Activated T-cell treated with anti-CD3 and anti-CD28 coated beads, Interleukin-2, amount 50 U/mL, for 4 hours (primary cell): ENCODE data around the gene TMEM217. TPM values are rescaled to one million over a fixed set of nuclear protein-coding genes. Genes with fewer than 3 reads are reported as not detected.
"Not testable (repeated sequence)": the region's sequence is repeated elsewhere in the genome, so short reads cannot be mapped to it uniquely, and the experiment has no call there.

ENCODE experiments used
- ATAC-seq, 2 donors: fragments of 200-7000 bp; cut with Tn5 transposase; one replicate each; pipeline ENCODE4 v1.10.0; 2021
- DNase-seq: peaks from one replicate; pipeline ENCODE4 v3.0.0-alpha.2; 2020
- H3K27me3 Mint-ChIP-seq: one replicate; pipeline ENCODE4 v1.8.0; 2021; ENCODE audit warnings: low read depth, mixed read lengths
- H3K36me3 Mint-ChIP-seq: one replicate; pipeline ENCODE4 v1.8.0; 2022; ENCODE audit warnings: mixed read lengths; ENCODE audit not compliant: insufficient read depth
- H3K4me1 Mint-ChIP-seq: one replicate; pipeline ENCODE4 v1.8.0; 2021; ENCODE audit warnings: low read depth, mixed read lengths
- H3K4me3 Mint-ChIP-seq: one replicate; pipeline ENCODE4 v1.8.0; 2021; ENCODE audit warnings: mild to moderate bottlenecking, moderate library complexity, mixed read lengths
- H3K9me3 Mint-ChIP-seq: one replicate; pipeline ENCODE4 v1.8.0; 2021; ENCODE audit warnings: mixed read lengths
- total RNA-seq, 3 donors: library from RNA; stranded (reverse); gene quantifications; one replicate each; pipeline ENCODE4 v1.2.1, GENCODE V29; 2021

TMEM217 gene
- total RNA-seq, 3 donors from 2014 or later = 2.3 to 4.2 (median 2.8) TPM

DNA sequence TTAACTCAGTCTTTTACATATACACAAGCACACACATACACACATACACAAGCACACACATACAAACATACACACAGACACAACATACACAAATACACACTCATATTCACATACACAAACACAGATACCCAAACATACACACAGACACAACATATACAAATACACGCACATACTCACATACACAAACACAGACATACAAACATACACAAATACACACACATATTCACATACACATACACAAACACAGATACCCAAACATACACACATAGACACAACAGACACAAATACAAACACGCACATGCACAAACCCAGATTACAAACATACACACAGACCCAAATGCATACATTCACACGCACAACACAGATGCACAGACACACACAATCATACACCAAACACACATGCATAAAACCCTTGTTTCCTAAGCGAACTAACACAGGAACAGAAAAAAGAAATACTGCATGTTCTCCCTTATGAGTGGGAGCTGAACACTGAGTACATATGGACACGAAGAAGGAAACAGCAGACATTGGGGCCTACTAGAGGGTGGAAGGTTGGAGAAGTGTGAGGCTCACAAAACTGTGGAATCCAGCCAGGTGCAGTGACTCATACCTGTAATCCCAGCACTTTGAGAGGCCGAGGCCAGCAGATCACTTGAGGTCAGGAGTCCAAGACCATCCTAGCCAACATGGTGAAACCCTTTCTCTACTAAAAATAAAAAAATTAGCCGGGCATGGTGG is 53.8 kb downstream of the TMEM217 start:
- ATAC-seq (no peak), DNase-seq (no peak)
- Mint-ChIP-seq H3K9me3 (no peaks in the 10 kb centered on the region), H3K27me3 (no peaks in the 10 kb centered on the region), H3K4me1 (peaks cover 64% of the 10 kb centered on the region), H3K4me3 (no peak overlapping the region), H3K36me3 (no peaks in the 10 kb centered on the region)

DNA sequence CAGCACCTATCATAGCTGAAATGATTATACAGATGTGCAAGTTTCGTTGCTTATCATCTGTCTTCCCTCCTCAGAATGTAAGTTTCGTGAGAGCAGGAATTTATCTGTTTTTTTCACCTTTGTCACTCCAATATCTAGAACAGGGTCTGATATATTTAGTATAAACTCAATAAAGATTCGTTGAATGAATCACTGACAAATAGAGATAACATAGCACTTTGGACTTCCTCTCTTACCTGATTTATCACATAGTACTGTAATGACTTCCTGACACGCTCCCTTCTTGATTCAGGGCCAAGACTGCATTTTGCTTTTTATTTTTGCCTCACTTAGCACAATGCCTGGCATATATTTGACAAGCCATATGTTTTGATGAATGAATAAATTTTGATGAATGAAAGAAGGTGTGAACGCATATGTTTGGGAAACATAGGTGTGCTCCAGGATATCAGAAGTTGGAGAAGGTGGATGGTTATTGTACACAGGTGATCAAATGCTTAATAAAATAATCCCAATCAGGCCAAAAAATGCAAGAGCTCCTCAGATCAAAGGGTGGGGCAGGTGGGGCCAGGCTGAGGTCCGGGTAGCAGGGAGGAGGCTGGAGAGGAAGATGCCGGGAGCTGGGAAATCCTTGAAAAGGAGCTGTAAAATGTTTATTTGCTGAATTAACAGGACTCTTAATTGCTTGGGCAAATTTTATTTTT is 55.0 kb downstream of the TMEM217 start:
- DNase-seq = no peak
- peak; percentile 78 for ATAC-seq

DNA sequence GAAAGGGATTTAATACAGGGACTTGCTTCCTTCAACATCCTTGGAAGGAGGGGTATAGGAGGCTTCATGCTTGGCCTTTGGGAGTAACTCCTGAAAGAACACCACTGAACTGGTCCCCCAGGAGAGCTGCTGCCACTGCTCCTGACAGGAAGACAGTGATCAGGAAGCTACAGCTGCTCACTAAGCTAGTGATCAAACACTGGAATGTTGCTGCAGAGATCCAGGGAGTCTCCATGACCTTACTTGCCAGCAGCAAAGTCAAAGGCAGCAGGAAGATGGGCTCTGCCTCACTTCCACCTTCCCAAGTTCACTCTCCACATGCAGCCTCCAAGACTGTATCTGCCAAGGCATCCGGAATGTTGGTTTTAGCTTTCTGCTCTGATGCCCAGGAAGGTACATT is 56.2 kb downstream of the TMEM217 start:
- Mint-ChIP-seq H3K4me1 (peaks cover 44% of the 10 kb centered on the region), H3K36me3 (no peaks in the 10 kb centered on the region), H3K9me3 (no peaks in the 10 kb centered on the region), H3K4me3 (no peak overlapping the region), H3K27me3 (no peaks in the 10 kb centered on the region)
- ATAC-seq = no peak
- no peak for DNase-seq

More for the DNA sequence above, 55.0 kb downstream of the TMEM217 start:
- H3K4me3 Mint-ChIP-seq = peak overlapping the region; percentile 5
- no peaks in the 10 kb centered on the region for H3K9me3 Mint-ChIP-seq
- no peaks in the 10 kb centered on the region for H3K27me3 Mint-ChIP-seq
- H3K36me3 Mint-ChIP-seq = no peaks in the 10 kb centered on the region
- H3K4me1 Mint-ChIP-seq = peaks cover 56% of the 10 kb centered on the region

DNA sequence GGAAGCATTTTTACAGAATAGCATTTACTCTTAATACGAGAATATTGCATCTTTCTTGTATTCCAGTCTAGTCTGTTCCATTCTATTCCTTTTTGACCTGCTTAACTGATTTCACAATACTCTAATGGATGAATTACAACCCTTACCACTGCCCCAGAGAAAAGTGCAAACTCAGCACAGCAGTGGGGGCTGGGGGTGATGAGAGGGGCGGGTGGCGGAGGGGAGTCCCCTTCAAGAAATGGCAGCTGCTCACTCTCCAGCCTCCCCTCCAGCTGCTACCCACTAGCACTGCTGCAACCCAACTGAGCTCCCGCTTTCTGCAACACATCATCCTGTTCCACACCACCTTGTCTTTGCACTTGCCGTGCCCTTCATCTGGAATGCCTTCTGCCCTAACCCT is 57.9 kb downstream of the TMEM217 start:
- Mint-ChIP-seq H3K27me3 (no peaks in the 10 kb centered on the region), H3K4me3 (no peak overlapping the region), H3K4me1 (peaks cover 31% of the 10 kb centered on the region), H3K9me3 (no peaks in the 10 kb centered on the region), H3K36me3 (no peaks in the 10 kb centered on the region)
- ATAC-seq (no peak), DNase-seq (no peak)

DNA sequence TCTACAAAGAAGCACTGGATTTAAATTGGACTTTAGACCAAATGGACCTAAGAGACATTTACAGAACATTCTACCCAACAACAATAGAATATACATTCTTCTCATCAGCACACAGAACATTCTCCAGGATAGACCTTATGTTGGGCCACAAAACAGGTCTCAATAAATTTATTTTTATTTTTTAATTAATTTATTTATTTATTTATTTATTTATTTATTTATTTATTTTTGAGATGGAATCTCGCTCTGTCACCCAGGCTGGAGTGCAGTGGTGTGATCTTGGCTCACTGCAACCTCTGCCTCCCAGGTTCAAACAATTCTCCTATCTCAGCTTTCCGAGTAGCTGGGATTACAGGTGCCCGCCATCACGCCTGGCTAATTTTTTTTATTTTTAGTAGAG is 61.5 kb downstream of the TMEM217 start:
- not testable (repeated sequence) for H3K4me3 Mint-ChIP-seq, H3K9me3 Mint-ChIP-seq, H3K27me3 Mint-ChIP-seq

DNA sequence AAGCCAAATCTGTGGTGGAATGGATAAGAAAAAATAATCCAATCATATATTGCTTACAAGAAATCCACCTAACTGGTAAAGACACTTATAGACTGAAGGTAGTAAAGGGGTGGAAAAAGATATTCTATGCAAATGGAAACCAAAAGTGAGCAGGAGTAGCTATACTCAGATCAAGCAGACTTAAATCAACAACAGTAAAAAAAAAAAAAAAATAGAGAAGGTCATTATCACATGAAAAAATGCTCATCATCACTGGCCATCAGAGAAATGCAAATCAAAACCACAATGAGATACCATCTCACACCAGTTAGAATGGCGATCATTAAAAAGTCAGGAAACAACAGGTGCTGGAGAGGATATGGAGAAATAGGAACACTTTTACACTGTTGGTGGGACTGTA is 63.1 kb downstream of the TMEM217 start:
- not testable (repeated sequence) for H3K4me3 Mint-ChIP-seq

More for the DNA sequence above, 61.5 kb downstream of the TMEM217 start:
- peaks cover 20% of the 10 kb centered on the region for H3K4me1 Mint-ChIP-seq
- ATAC-seq, DNase-seq, H3K36me3 Mint-ChIP-seq: not testable (repeated sequence)

DNA sequence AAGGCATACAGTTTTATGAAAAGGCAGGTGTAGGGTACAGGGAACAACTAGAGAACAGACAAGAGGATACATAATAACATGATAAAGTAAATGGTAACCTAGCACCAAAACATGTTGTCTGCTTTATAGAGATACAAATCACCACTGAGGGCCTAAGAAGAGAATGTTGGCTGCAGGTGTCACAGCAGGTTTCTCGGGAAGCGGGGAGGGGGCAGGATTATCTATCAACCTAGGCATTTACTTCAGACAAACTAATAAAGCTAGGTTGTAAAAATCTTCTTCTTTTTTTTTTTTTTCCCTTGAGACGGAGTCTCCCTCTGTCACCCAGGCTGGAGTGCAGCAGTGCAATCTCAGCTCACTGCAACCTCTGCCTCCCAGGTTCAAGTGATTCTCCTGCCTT is 65.3 kb downstream of the TMEM217 start:
- Mint-ChIP-seq H3K4me1 (peaks cover 36% of the 10 kb centered on the region), H3K4me3 (no peak overlapping the region), H3K9me3 (no peaks in the 10 kb centered on the region), H3K36me3 (no peaks in the 10 kb centered on the region), H3K27me3 (no peaks in the 10 kb centered on the region)
- no peak for DNase-seq
- no peak for ATAC-seq

More for the DNA sequence above, 63.1 kb downstream of the TMEM217 start:
- ATAC-seq, DNase-seq, H3K9me3 Mint-ChIP-seq, H3K27me3 Mint-ChIP-seq, H3K36me3 Mint-ChIP-seq: not testable (repeated sequence)
- H3K4me1 Mint-ChIP-seq = peaks cover 23% of the 10 kb centered on the region

DNA sequence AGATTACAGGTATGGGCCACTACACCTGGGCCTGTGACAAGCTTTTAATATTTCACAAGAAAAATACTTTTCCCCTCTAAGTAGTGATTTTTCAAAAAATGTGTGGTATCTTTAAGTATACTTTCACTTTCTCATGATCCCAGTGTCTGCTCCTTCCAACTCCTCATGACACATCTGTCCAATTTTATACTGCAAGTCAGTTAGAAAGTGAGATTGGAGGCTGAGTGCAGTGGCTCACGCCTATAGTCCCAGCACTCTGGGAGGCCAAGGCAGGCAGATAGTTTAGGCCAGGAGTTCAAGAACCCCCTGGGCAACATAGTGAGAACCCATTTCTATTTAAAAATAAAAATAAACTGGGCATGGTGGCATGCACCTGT is 67.8 kb downstream of the TMEM217 start:
- Mint-ChIP-seq H3K4me1 (peaks cover 58% of the 10 kb centered on the region), H3K36me3 (no peaks in the 10 kb centered on the region), H3K4me3 (no peak overlapping the region), H3K9me3 (no peaks in the 10 kb centered on the region), H3K27me3 (no peaks in the 10 kb centered on the region)
- DNase-seq (no peak), ATAC-seq (peak; percentile 67 to 80)

DNA sequence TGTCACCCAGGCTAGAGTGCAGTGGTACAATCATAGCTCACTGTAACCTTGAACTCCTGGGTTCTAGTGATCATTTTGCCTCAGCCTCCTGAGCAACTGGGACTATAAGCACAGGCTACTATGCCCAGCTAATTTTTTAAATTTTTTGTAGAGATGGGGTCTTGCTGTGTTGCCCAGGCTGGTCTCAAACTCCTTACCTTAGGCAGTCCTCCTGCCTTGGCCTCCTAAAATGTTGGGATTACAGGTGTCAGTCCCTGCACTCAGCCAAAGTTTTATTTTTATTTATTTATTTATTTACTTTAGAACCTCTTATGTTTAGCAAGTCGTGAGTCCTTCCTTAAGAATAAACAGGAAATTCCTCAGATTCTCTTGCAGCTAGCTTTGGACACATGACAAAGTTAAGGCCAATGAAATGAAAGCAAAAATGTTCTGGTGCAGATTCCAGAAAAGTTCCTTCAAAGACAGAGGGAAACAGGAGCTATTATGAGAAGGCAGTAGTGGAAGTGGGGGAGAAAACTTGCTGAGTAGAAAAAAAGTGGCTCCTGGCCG is 68.9 kb downstream of the TMEM217 start:
- no peak for DNase-seq
- H3K27me3 Mint-ChIP-seq = no peaks in the 10 kb centered on the region
- peaks cover 54% of the 10 kb centered on the region for H3K4me1 Mint-ChIP-seq
- no peak overlapping the region for H3K4me3 Mint-ChIP-seq
- H3K9me3 Mint-ChIP-seq = no peaks in the 10 kb centered on the region
- no peak for ATAC-seq
- no peaks in the 10 kb centered on the region for H3K36me3 Mint-ChIP-seq

DNA sequence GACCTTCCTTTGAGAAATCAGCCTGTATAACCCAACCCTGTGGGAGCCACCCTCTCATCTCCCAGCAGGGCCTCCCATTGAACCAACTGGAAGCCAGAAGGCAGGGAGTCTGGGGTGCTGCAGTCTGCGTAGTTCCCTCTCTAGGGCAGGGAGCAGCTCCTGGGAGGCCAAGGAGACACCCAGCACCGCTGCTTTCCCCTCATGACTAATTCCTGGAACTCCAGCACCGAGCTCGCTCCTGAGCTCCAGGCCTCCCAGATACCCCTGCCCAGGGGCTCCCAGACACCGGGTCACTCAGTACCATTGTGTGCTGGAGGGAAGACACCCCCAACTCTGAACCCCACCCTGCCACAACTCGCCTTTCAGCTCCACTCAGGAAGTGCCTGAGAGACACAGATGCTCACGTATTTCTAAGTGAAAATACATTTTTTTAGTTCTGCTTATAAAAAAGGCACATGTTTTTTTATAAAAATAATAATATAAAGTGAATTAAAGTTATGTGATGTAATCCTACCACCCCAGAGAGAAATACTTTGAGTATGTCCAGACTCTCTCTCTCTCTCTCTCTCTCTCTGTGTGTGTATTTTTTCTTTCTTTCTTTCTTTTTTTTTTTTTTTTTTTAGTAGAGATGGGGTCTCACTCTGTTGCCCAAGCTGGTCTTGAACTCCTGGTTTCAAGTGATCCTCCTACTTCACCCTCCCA is 70.5 kb downstream of the TMEM217 start:
- peaks cover 56% of the 10 kb centered on the region for H3K4me1 Mint-ChIP-seq
- DNase-seq (no peak), ATAC-seq (no peak)
- no peak overlapping the region for H3K4me3 Mint-ChIP-seq
- no peaks in the 10 kb centered on the region for H3K9me3 Mint-ChIP-seq
- H3K27me3 Mint-ChIP-seq = no peaks in the 10 kb centered on the region
- H3K36me3 Mint-ChIP-seq = no peaks in the 10 kb centered on the region

DNA sequence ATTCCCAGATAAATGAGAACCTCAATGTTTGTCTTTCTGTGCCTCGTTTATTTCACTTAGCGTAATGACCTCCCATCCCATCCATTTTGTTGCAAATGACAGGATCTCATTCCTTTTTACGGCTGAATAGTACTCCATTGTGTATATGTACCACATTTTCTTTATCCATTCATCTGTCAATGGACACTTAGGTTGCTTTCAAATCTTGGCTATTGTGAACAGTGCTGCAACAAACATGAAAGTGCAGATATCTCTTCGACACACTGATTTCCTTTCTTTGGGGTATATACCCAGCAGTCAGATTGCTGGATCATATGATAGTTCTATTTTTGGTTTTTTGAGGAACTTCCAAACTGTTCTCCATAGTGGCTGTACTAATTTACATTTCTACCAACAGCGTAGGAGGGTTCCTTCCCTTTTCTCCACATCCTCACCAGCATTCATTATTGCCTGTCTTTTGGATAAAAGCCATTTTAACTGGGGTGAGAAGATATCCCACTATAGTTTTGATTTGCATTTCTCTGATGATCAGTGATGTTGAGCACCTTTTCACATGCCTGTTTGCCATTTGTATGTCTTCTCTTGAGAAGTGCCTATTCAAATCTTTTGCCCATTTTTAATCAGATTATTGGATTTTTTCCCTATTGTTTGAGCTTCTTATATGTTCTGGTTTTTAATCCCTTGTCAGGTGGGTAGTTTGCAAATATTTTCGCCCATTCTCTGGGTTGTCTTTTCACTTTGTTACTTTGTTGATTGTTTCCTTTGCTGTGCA is 71.8 kb downstream of the TMEM217 start:
- H3K4me1 Mint-ChIP-seq = peaks cover 60% of the 10 kb centered on the region
- not testable (repeated sequence) for H3K4me3 Mint-ChIP-seq, H3K36me3 Mint-ChIP-seq, H3K9me3 Mint-ChIP-seq, H3K27me3 Mint-ChIP-seq, ATAC-seq, DNase-seq

DNA sequence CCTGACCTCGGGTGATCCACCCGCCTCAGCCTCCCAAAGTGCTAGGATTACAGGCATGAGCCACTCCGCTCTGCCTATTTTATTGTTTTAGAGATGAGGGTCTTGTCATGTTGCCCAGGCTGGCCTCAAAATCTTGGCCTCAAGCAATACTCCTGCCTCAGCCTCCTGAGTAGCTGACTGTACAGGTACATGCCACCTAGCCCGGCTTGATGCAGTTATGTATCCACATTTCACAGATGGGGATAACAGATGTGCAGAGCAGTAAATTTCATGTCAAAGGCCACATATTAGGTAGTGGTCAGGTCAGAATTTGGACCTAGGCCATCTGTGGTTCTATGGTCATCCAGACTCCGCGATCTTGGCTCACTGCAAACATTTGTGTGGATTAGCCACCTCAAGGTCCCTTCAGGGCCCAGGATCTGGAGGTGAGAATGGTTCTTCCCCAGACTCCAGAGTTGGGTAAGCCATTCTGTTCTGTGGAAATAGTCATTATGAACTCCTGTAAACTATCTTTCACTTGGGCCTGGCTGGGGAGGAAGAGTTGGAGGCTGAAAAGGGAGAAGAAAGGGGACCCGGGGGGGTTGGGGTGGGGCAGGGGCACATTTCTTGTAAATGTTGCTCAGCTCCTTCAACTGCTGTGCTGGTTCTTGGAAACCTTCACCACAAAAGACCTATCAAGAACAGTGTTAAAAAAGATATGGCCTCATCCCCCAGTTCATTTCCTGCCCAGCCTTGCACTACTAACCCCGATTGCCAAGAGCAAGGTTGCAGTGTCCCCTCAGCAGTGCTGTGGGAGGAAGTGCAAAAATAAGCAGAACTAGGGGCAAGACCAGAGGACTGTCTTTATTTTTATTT is 75.0 kb downstream of the TMEM217 start:
- H3K27me3 Mint-ChIP-seq = no peaks in the 10 kb centered on the region

DNA sequence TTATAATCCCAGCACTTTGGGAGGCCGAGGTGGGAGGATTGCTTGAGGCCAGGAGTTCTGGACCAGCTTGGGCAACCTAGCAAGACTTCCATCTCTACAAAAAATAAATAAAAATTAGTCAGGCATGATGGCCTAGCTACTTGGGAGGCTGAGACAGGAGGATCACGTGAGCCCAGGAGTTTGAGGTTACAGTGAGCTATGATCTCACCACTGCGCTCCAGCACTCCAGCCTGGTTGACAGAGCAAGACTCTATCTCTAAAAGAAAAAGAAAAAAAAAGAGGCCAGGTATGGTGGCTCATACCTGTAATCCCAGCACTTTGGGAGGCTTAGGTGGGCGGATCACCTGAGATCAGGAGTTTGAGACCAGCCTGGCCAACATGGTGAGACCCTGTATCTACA is 77.3 kb downstream of the TMEM217 start:
- H3K27me3 Mint-ChIP-seq, ATAC-seq, H3K9me3 Mint-ChIP-seq, H3K36me3 Mint-ChIP-seq, DNase-seq, H3K4me3 Mint-ChIP-seq: not testable (repeated sequence)
- H3K4me1 Mint-ChIP-seq = peaks cover 56% of the 10 kb centered on the region

More for the DNA sequence above, 75.0 kb downstream of the TMEM217 start:
- Mint-ChIP-seq H3K36me3 (no peaks in the 10 kb centered on the region), H3K9me3 (no peaks in the 10 kb centered on the region), H3K4me3 (peak overlapping the region; percentile 41), H3K4me1 (peaks cover 54% of the 10 kb centered on the region)
- DNase-seq = peak; percentile 57
- ATAC-seq = peak; percentile 91 to 94
